ENCODE measurements around the gene PSME3.

DNA sequence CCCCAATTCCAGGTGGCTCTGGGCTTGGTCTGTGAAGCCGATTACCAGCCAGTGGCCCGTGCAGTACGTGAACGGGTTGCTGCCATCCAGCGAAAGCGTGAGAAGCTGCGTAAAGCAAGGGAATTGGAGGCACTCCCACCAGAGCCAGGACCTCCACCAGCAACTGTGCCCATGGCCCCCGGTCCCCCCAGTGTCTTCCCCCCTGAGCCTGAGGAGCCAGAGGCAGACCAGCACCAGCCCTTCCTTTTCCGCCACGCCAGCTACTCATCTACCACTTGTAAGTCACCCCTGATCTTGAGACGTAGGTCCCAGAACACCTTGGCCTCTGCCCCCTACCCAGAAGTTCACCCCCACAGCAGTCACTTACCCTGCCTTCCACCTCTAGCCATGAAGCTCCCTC lies 45.9 kb upstream of the PSME3 start:
- no peak for TF ChIP-seq POLR2A (IDR thresholded peaks at IDR 0.05)
- TF ChIP-seq, protein P1, sequence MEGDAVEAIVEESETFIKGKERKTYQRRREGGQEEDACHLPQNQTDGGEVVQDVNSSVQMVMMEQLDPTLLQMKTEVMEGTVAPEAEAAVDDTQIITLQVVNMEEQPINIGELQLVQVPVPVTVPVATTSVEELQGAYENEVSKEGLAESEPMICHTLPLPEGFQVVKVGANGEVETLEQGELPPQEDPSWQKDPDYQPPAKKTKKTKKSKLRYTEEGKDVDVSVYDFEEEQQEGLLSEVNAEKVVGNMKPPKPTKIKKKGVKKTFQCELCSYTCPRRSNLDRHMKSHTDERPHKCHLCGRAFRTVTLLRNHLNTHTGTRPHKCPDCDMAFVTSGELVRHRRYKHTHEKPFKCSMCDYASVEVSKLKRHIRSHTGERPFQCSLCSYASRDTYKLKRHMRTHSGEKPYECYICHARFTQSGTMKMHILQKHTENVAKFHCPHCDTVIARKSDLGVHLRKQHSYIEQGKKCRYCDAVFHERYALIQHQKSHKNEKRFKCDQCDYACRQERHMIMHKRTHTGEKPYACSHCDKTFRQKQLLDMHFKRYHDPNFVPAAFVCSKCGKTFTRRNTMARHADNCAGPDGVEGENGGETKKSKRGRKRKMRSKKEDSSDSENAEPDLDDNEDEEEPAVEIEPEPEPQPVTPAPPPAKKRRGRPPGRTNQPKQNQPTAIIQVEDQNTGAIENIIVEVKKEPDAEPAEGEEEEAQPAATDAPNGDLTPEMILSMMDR (IDR thresholded peaks at IDR 0.05): no peak
